Measurements from ENCODE around the gene RGPD3. TPM values are rescaled to one million over a fixed set of nuclear protein-coding genes. Genes with fewer than 3 reads are reported as not detected.
"Not testable (repeated sequence)": the region's sequence is repeated elsewhere in the genome, so short reads cannot be mapped to it uniquely, and the experiment has no call there.

The RGPD3 gene
- total and polyA plus RNA-seq, 4 donors: 0.07 to 0.85 (median 0.36) TPM

GRCh38 chr2:106502351-106502750 is 34.1 kb upstream of the RGPD3 start:
- H3K4me1 ChIP-seq (ENCODE audit: control insufficient read depth in 4 of 4, insufficient read depth in 4 of 4, low read length in 3 of 4); H3K27ac ChIP-seq (ENCODE audit: low read depth in 1 of 2, low read length in 2 of 2); H3K9ac ChIP-seq (ENCODE audit: low read depth in 1 of 2, low read length in 2 of 2); H3K27me3 ChIP-seq (ENCODE audit: control insufficient read depth in 4 of 4, insufficient read depth in 4 of 4, low read length in 3 of 4); DNase-seq (ENCODE audit: low spot score); H3K4me3 ChIP-seq (ENCODE audit: low read depth in 1 of 3, low read length in 3 of 3); H3K36me3 ChIP-seq (ENCODE audit: control insufficient read depth in 4 of 4, insufficient read depth in 3 of 4, low read depth in 1 of 4, low read length in 3 of 4); H3K9me3 ChIP-seq (ENCODE audit: control insufficient read depth in 4 of 4, low read length in 3 of 4): not testable (repeated sequence)
- 95% methylated on average over 8 of the region's 8 CpGs for WGBS

GRCh38 chr2:106500350-106500749 is 32.1 kb upstream of the RGPD3 start:
- WGBS: 95% methylated on average over 6 of the region's 7 CpGs
- H3K9me3 ChIP-seq (ENCODE audit: control insufficient read depth in 4 of 4, low read length in 3 of 4); H3K36me3 ChIP-seq (ENCODE audit: control insufficient read depth in 4 of 4, insufficient read depth in 3 of 4, low read depth in 1 of 4, low read length in 3 of 4); H3K27ac ChIP-seq (ENCODE audit: low read depth in 1 of 2, low read length in 2 of 2); DNase-seq (ENCODE audit: low spot score); H3K4me3 ChIP-seq (ENCODE audit: low read depth in 1 of 3, low read length in 3 of 3); H3K4me1 ChIP-seq (ENCODE audit: control insufficient read depth in 4 of 4, insufficient read depth in 4 of 4, low read length in 3 of 4); H3K27me3 ChIP-seq (ENCODE audit: control insufficient read depth in 4 of 4, insufficient read depth in 4 of 4, low read length in 3 of 4); H3K9ac ChIP-seq (ENCODE audit: low read depth in 1 of 2, low read length in 2 of 2): not testable (repeated sequence)

- 80% methylated on average over 1 of the region's 1 CpG for WGBS
- DNase-seq (ENCODE audit: low spot score); H3K27ac ChIP-seq (ENCODE audit: low read depth in 1 of 2, low read length in 2 of 2); H3K9me3 ChIP-seq (ENCODE audit: control insufficient read depth in 4 of 4, low read length in 3 of 4); H3K27me3 ChIP-seq (ENCODE audit: control insufficient read depth in 4 of 4, insufficient read depth in 4 of 4, low read length in 3 of 4); H3K9ac ChIP-seq (ENCODE audit: low read depth in 1 of 2, low read length in 2 of 2); H3K4me3 ChIP-seq (ENCODE audit: low read depth in 1 of 3, low read length in 3 of 3); H3K36me3 ChIP-seq (ENCODE audit: control insufficient read depth in 4 of 4, insufficient read depth in 3 of 4, low read depth in 1 of 4, low read length in 3 of 4); H3K4me1 ChIP-seq (ENCODE audit: control insufficient read depth in 4 of 4, insufficient read depth in 4 of 4, low read length in 3 of 4): not testable (repeated sequence)
These were observed 30.3 kb upstream of the RGPD3 start for GRCh38 chr2:106498549-106498948.

- not testable (repeated sequence) for H3K36me3 ChIP-seq (ENCODE audit: control insufficient read depth in 4 of 4, insufficient read depth in 3 of 4, low read depth in 1 of 4, low read length in 3 of 4); H3K27me3 ChIP-seq (ENCODE audit: control insufficient read depth in 4 of 4, insufficient read depth in 4 of 4, low read length in 3 of 4); H3K9me3 ChIP-seq (ENCODE audit: control insufficient read depth in 4 of 4, low read length in 3 of 4); H3K4me1 ChIP-seq (ENCODE audit: control insufficient read depth in 4 of 4, insufficient read depth in 4 of 4, low read length in 3 of 4); H3K9ac ChIP-seq (ENCODE audit: low read depth in 1 of 2, low read length in 2 of 2); H3K27ac ChIP-seq (ENCODE audit: low read depth in 1 of 2, low read length in 2 of 2); H3K4me3 ChIP-seq (ENCODE audit: low read depth in 1 of 3, low read length in 3 of 3); DNase-seq (ENCODE audit: low spot score)
- 63% methylated on average over 6 of the region's 6 CpGs for WGBS
These were observed 24.7 kb upstream of the RGPD3 start for GRCh38 chr2:106492913-106493312.

GRCh38 chr2:106492399-106492798 is 24.2 kb upstream of the RGPD3 start:
- 83% methylated on average over 6 of the region's 6 CpGs for WGBS
- H3K4me1 ChIP-seq (ENCODE audit: control insufficient read depth in 4 of 4, insufficient read depth in 4 of 4, low read length in 3 of 4); H3K9me3 ChIP-seq (ENCODE audit: control insufficient read depth in 4 of 4, low read length in 3 of 4); DNase-seq (ENCODE audit: low spot score); H3K9ac ChIP-seq (ENCODE audit: low read depth in 1 of 2, low read length in 2 of 2); H3K4me3 ChIP-seq (ENCODE audit: low read depth in 1 of 3, low read length in 3 of 3); H3K36me3 ChIP-seq (ENCODE audit: control insufficient read depth in 4 of 4, insufficient read depth in 3 of 4, low read depth in 1 of 4, low read length in 3 of 4); H3K27ac ChIP-seq (ENCODE audit: low read depth in 1 of 2, low read length in 2 of 2); H3K27me3 ChIP-seq (ENCODE audit: control insufficient read depth in 4 of 4, insufficient read depth in 4 of 4, low read length in 3 of 4): not testable (repeated sequence)

GRCh38 chr2:106489701-106490100 is 21.5 kb upstream of the RGPD3 start:
- H3K4me1 ChIP-seq (ENCODE audit: control insufficient read depth in 4 of 4, insufficient read depth in 4 of 4, low read length in 3 of 4); H3K36me3 ChIP-seq (ENCODE audit: control insufficient read depth in 4 of 4, insufficient read depth in 3 of 4, low read depth in 1 of 4, low read length in 3 of 4); H3K27ac ChIP-seq (ENCODE audit: low read depth in 1 of 2, low read length in 2 of 2); H3K4me3 ChIP-seq (ENCODE audit: low read depth in 1 of 3, low read length in 3 of 3); H3K9ac ChIP-seq (ENCODE audit: low read depth in 1 of 2, low read length in 2 of 2); H3K9me3 ChIP-seq (ENCODE audit: control insufficient read depth in 4 of 4, low read length in 3 of 4); DNase-seq (ENCODE audit: low spot score); H3K27me3 ChIP-seq (ENCODE audit: control insufficient read depth in 4 of 4, insufficient read depth in 4 of 4, low read length in 3 of 4): not testable (repeated sequence)
- WGBS: 73% methylated on average over 6 of the region's 6 CpGs

- H3K4me3 ChIP-seq (ENCODE audit: low read depth in 1 of 3, low read length in 3 of 3); DNase-seq (ENCODE audit: low spot score): not testable (repeated sequence)
- 20% methylated on average over 44 of the region's 44 CpGs for WGBS
These were observed 19.4 kb upstream of the RGPD3 start for GRCh38 chr2:106487386-106488191.

GRCh38 chr2:106486551-106487385 is 18.6 kb upstream of the RGPD3 start, which contains the start of gene CD8B2:
TSS of gene CD8B2 (plus strand) at chr2:106487364. CDS start at chr2:106487427, 63 bp downstream.
- not testable (repeated sequence) for H3K27ac ChIP-seq (ENCODE audit: low read depth in 1 of 2, low read length in 2 of 2); H3K27me3 ChIP-seq (ENCODE audit: control insufficient read depth in 4 of 4, insufficient read depth in 4 of 4, low read length in 3 of 4); H3K4me1 ChIP-seq (ENCODE audit: control insufficient read depth in 4 of 4, insufficient read depth in 4 of 4, low read length in 3 of 4); H3K9ac ChIP-seq (ENCODE audit: low read depth in 1 of 2, low read length in 2 of 2); H3K36me3 ChIP-seq (ENCODE audit: control insufficient read depth in 4 of 4, insufficient read depth in 3 of 4, low read depth in 1 of 4, low read length in 3 of 4); DNase-seq (ENCODE audit: low spot score); H3K4me3 ChIP-seq (ENCODE audit: low read depth in 1 of 3, low read length in 3 of 3); H3K9me3 ChIP-seq (ENCODE audit: control insufficient read depth in 4 of 4, low read length in 3 of 4)
- 16% methylated on average over 32 of the region's 39 CpGs for WGBS

More at GRCh38 chr2:106487386-106488191, 19.4 kb upstream of the RGPD3 start:
- not testable (repeated sequence) for H3K36me3 ChIP-seq (ENCODE audit: control insufficient read depth in 4 of 4, insufficient read depth in 3 of 4, low read depth in 1 of 4, low read length in 3 of 4); H3K27me3 ChIP-seq (ENCODE audit: control insufficient read depth in 4 of 4, insufficient read depth in 4 of 4, low read length in 3 of 4); H3K9ac ChIP-seq (ENCODE audit: low read depth in 1 of 2, low read length in 2 of 2); H3K27ac ChIP-seq (ENCODE audit: low read depth in 1 of 2, low read length in 2 of 2); H3K9me3 ChIP-seq (ENCODE audit: control insufficient read depth in 4 of 4, low read length in 3 of 4); H3K4me1 ChIP-seq (ENCODE audit: control insufficient read depth in 4 of 4, insufficient read depth in 4 of 4, low read length in 3 of 4)

Data from liver (tissue), 9 donors.